SK-N-DZ (cell line): ENCODE data around the gene ZNF775.

ENCODE experiments used
- DNase-seq: peaks from one replicate; pipeline ENCODE4 v3.0.0-alpha.2; 2015; ENCODE audit warnings: low spot score

ZNF775 gene

GRCh38 chr7:150400788-150401423, 21.8 kb downstream of the ZNF775 start:
- no peak for DNase-seq

- no peak for DNase-seq
These were observed 22.3 kb downstream of the ZNF775 start for GRCh38 chr7:150401424-150401790.

- no peak for DNase-seq
These were observed 22.9 kb downstream of the ZNF775 start for GRCh38 chr7:150401861-150402631.

GRCh38 chr7:150402671-150403321, 23.7 kb downstream of the ZNF775 start:
- DNase-seq = no peak

GRCh38 chr7:150403376-150404171, 24.4 kb downstream of the ZNF775 start:
- DNase-seq = no peak

- no peak for DNase-seq
These were observed 25.2 kb downstream of the ZNF775 start for GRCh38 chr7:150404172-150404804.

- DNase-seq = peak; percentile 85
These were observed 25.9 kb downstream of the ZNF775 start for GRCh38 chr7:150404805-150405583.

- DNase-seq = peak; percentile 60
These were observed 26.6 kb downstream of the ZNF775 start for GRCh38 chr7:150405584-150406311.

GRCh38 chr7:150406312-150406566, 27.1 kb downstream of the ZNF775 start:
- DNase-seq = no peak

GRCh38 chr7:150406567-150407421, 27.7 kb downstream of the ZNF775 start:
- no peak for DNase-seq

- DNase-seq = no peak
These were observed 28.7 kb downstream of the ZNF775 start for GRCh38 chr7:150407588-150408392.

GRCh38 chr7:150408393-150409299, 29.5 kb downstream of the ZNF775 start:
- DNase-seq = no peak

GRCh38 chr7:150409300-150410030, 30.3 kb downstream of the ZNF775 start:
- no peak for DNase-seq

- DNase-seq = no peak
These were observed 31.0 kb downstream of the ZNF775 start for GRCh38 chr7:150410131-150410530.

GRCh38 chr7:150410680-150411346, 31.7 kb downstream of the ZNF775 start:
- DNase-seq = no peak

- no peak for DNase-seq
These were observed 32.5 kb downstream of the ZNF775 start for GRCh38 chr7:150411606-150412005.
